IgD-negative memory B cell (primary cell): ENCODE data around the gene CHAF1B. TPM values are rescaled to one million over a fixed set of nuclear protein-coding genes. Genes with fewer than 3 reads are reported as not detected.
"Not testable (repeated sequence)": the region's sequence is repeated elsewhere in the genome, so short reads cannot be mapped to it uniquely, and the experiment has no call there.

Source experiments
- H3K27ac Mint-ChIP-seq, 3 donors: one replicate each; pipeline ENCODE4 v1.8.0; 2020 to 2022; ENCODE audit warnings: mild to moderate bottlenecking in 3 of 3, mixed read lengths in 3 of 3, moderate library complexity in 1 of 3
- H3K27me3 Mint-ChIP-seq: one replicate; pipeline ENCODE4 v1.8.0; 2021; ENCODE audit warnings: mixed read lengths
- H3K36me3 Mint-ChIP-seq: one replicate; pipeline ENCODE4 v1.8.0; 2020; ENCODE audit warnings: mild to moderate bottlenecking, mixed read lengths
- H3K4me1 Mint-ChIP-seq, 3 donors: one replicate each; pipeline ENCODE4 v1.8.0; 2020 to 2022; ENCODE audit warnings: mixed read lengths in 3 of 3, mild to moderate bottlenecking in 1 of 3
- H3K4me3 Mint-ChIP-seq, 4 donors: one replicate each; pipeline ENCODE4 v1.8.0; 2020 to 2022; ENCODE audit warnings: mild to moderate bottlenecking in 4 of 4, mixed read lengths in 4 of 4, moderate library complexity in 3 of 4
- H3K9me3 Mint-ChIP-seq, 3 donors: one replicate each; pipeline ENCODE4 v1.8.0; 2020 to 2021; ENCODE audit warnings: mixed read lengths in 3 of 3, mild to moderate bottlenecking in 1 of 3
- polyA plus RNA-seq: library from polyadenylated mRNA; unstranded; fragments of 300-500 nt; fragmentation: Illumina TruSeq; gene quantifications from one replicate; pipeline ENCODE4 v1.2.3, GENCODE V29; 2021

Gene CHAF1B
- polyA plus RNA-seq, 1 donor from 2014 or later: 0.36 TPM

- no peak overlapping the region for H3K4me3 Mint-ChIP-seq
- H3K4me1 Mint-ChIP-seq: peaks cover 0 to 3% (median 2%) of the 10 kb centered on the region in 3 donors
- no peaks in the 10 kb centered on the region for H3K9me3 Mint-ChIP-seq
- H3K27ac Mint-ChIP-seq: no peak overlapping the region
- peaks cover 2% of the 10 kb centered on the region for H3K36me3 Mint-ChIP-seq
- H3K27me3 Mint-ChIP-seq: no peaks in the 10 kb centered on the region
These were observed 7.8 kb upstream of the CHAF1B start for GRCh38 chr21:36377391-36377842.

- Mint-ChIP-seq H3K36me3 (peaks cover 2% of the 10 kb centered on the region), H3K27ac (peak overlapping the region in 1 of 3 donors; percentile 92), H3K4me1 (peaks cover 0 to 3% (median 2%) of the 10 kb centered on the region in 3 donors), H3K9me3 (no peaks in the 10 kb centered on the region), H3K27me3 (no peaks in the 10 kb centered on the region), H3K4me3 (no peak overlapping the region)
These were observed 5.9 kb upstream of the CHAF1B start for GRCh38 chr21:36379251-36379650.

GRCh38 chr21:36381841-36382589 lies 3.2 kb upstream of the CHAF1B start:
- no peaks in the 10 kb centered on the region for H3K27me3 Mint-ChIP-seq
- peak overlapping the region in 1 of 4 donors; percentile 42 for H3K4me3 Mint-ChIP-seq
- peaks cover 1% of the 10 kb centered on the region for H3K36me3 Mint-ChIP-seq
- H3K27ac Mint-ChIP-seq: peak overlapping the region in 1 of 3 donors; percentile 78
- no peaks in the 10 kb centered on the region for H3K9me3 Mint-ChIP-seq
- H3K4me1 Mint-ChIP-seq: peaks cover 0 to 7% (median 2%) of the 10 kb centered on the region in 3 donors

- H3K4me1 Mint-ChIP-seq, H3K9me3 Mint-ChIP-seq, H3K27me3 Mint-ChIP-seq, H3K4me3 Mint-ChIP-seq, H3K27ac Mint-ChIP-seq, H3K36me3 Mint-ChIP-seq: not testable (repeated sequence)
These were observed 2.5 kb upstream of the CHAF1B start for GRCh38 chr21:36382722-36383121.

- no peaks in the 10 kb centered on the region for H3K9me3 Mint-ChIP-seq
- H3K4me3 Mint-ChIP-seq: peak overlapping the region in 3 of 4 donors; percentile 27 to 74 (median 60)
- H3K36me3 Mint-ChIP-seq: no peaks in the 10 kb centered on the region
- H3K4me1 Mint-ChIP-seq: peaks cover 0 to 4% (median 0%) of the 10 kb centered on the region in 3 donors
- H3K27me3 Mint-ChIP-seq: no peaks in the 10 kb centered on the region
- no peak overlapping the region for H3K27ac Mint-ChIP-seq
These were observed 333 bp upstream of the CHAF1B start for GRCh38 chr21:36384885-36385232.

- H3K36me3 Mint-ChIP-seq: no peaks in the 10 kb centered on the region
- H3K27me3 Mint-ChIP-seq: no peaks in the 10 kb centered on the region
- peak overlapping the region in 1 of 3 donors; percentile 77 for H3K27ac Mint-ChIP-seq
- peaks cover 0 to 4% (median 0%) of the 10 kb centered on the region in 3 donors for H3K4me1 Mint-ChIP-seq
- H3K9me3 Mint-ChIP-seq: no peaks in the 10 kb centered on the region
- H3K4me3 Mint-ChIP-seq: peak overlapping the region; percentile 83 to 90 (median 86)
These were observed 945 bp downstream of the CHAF1B start for GRCh38 chr21:36386031-36386642.

- no peak overlapping the region for H3K27ac Mint-ChIP-seq
- peaks cover 0 to 2% (median 0%) of the 10 kb centered on the region in 3 donors for H3K9me3 Mint-ChIP-seq
- no peaks in the 10 kb centered on the region for H3K27me3 Mint-ChIP-seq
- peaks cover 0 to 4% (median 0%) of the 10 kb centered on the region in 3 donors for H3K4me1 Mint-ChIP-seq
- peaks cover 5% of the 10 kb centered on the region for H3K36me3 Mint-ChIP-seq
- peak overlapping the region in 1 of 4 donors; percentile 86 for H3K4me3 Mint-ChIP-seq
These were observed 2.9 kb downstream of the CHAF1B start for GRCh38 chr21:36388096-36388495.

GRCh38 chr21:36388835-36389234 lies 3.6 kb downstream of the CHAF1B start:
- H3K9me3 Mint-ChIP-seq: peaks cover 0 to 2% (median 0%) of the 10 kb centered on the region in 3 donors
- peaks cover 0 to 4% (median 0%) of the 10 kb centered on the region in 3 donors for H3K4me1 Mint-ChIP-seq
- peaks cover 5% of the 10 kb centered on the region for H3K36me3 Mint-ChIP-seq
- H3K4me3 Mint-ChIP-seq: peak overlapping the region in 2 of 4 donors; percentile 17 to 42
- H3K27me3 Mint-ChIP-seq: no peaks in the 10 kb centered on the region
- H3K27ac Mint-ChIP-seq: no peak overlapping the region

GRCh38 chr21:36391649-36392048 lies 6.5 kb downstream of the CHAF1B start:
- not testable (repeated sequence) for H3K9me3 Mint-ChIP-seq, H3K27ac Mint-ChIP-seq, H3K4me1 Mint-ChIP-seq, H3K27me3 Mint-ChIP-seq, H3K36me3 Mint-ChIP-seq, H3K4me3 Mint-ChIP-seq

- no peak overlapping the region for H3K4me3 Mint-ChIP-seq
- no peaks in the 10 kb centered on the region for H3K4me1 Mint-ChIP-seq
- H3K9me3 Mint-ChIP-seq: peaks cover 0 to 2% (median 0%) of the 10 kb centered on the region in 3 donors
- no peaks in the 10 kb centered on the region for H3K27me3 Mint-ChIP-seq
- H3K36me3 Mint-ChIP-seq: peaks cover 5% of the 10 kb centered on the region
- no peak overlapping the region for H3K27ac Mint-ChIP-seq
These were observed 10.3 kb downstream of the CHAF1B start for GRCh38 chr21:36395353-36396111.

GRCh38 chr21:36396325-36396724 lies 11.1 kb downstream of the CHAF1B start:
- H3K4me3 Mint-ChIP-seq: no peak overlapping the region
- H3K4me1 Mint-ChIP-seq: no peaks in the 10 kb centered on the region
- H3K27ac Mint-ChIP-seq: no peak overlapping the region
- peaks cover 0 to 2% (median 0%) of the 10 kb centered on the region in 3 donors for H3K9me3 Mint-ChIP-seq
- peaks cover 5% of the 10 kb centered on the region for H3K36me3 Mint-ChIP-seq
- H3K27me3 Mint-ChIP-seq: no peaks in the 10 kb centered on the region

GRCh38 chr21:36396971-36397370 lies 11.8 kb downstream of the CHAF1B start:
- Mint-ChIP-seq H3K36me3 (peaks cover 3% of the 10 kb centered on the region), H3K4me1 (no peaks in the 10 kb centered on the region), H3K4me3 (no peak overlapping the region), H3K27ac (no peak overlapping the region), H3K27me3 (no peaks in the 10 kb centered on the region), H3K9me3 (no peaks in the 10 kb centered on the region)

GRCh38 chr21:36397606-36398005 lies 12.4 kb downstream of the CHAF1B start:
- H3K36me3 Mint-ChIP-seq: peaks cover 2% of the 10 kb centered on the region
- no peak overlapping the region for H3K27ac Mint-ChIP-seq
- H3K4me1 Mint-ChIP-seq: no peaks in the 10 kb centered on the region
- no peaks in the 10 kb centered on the region for H3K9me3 Mint-ChIP-seq
- H3K4me3 Mint-ChIP-seq: no peak overlapping the region
- no peaks in the 10 kb centered on the region for H3K27me3 Mint-ChIP-seq

GRCh38 chr21:36399736-36400135 lies 14.5 kb downstream of the CHAF1B start:
- not testable (repeated sequence) for H3K36me3 Mint-ChIP-seq, H3K9me3 Mint-ChIP-seq, H3K4me1 Mint-ChIP-seq, H3K27me3 Mint-ChIP-seq, H3K4me3 Mint-ChIP-seq, H3K27ac Mint-ChIP-seq

GRCh38 chr21:36400719-36401118 lies 15.5 kb downstream of the CHAF1B start:
- Mint-ChIP-seq H3K27me3 (no peaks in the 10 kb centered on the region), H3K27ac (no peak overlapping the region), H3K36me3 (peaks cover 2% of the 10 kb centered on the region), H3K9me3 (no peaks in the 10 kb centered on the region), H3K4me1 (no peaks in the 10 kb centered on the region), H3K4me3 (no peak overlapping the region)
